Fibroblast of skin of back (primary cell): ENCODE measurements around the gene TXNDC8.
"Not testable (repeated sequence)": the region's sequence is repeated elsewhere in the genome, so short reads cannot be mapped to it uniquely, and the experiment has no call there.

ENCODE experiments used
- DNase-seq: peaks from one replicate; pipeline ENCODE4 v3.0.0-alpha.2; 2013

The TXNDC8 gene

GRCh38 chr9:110323818-110324217, 13.8 kb downstream of the TXNDC8 start:
- no peak for DNase-seq

- no peak for DNase-seq
These were observed 16.8 kb downstream of the TXNDC8 start for GRCh38 chr9:110320651-110321445.

GRCh38 chr9:110319781-110320492, 17.7 kb downstream of the TXNDC8 start:
- no peak for DNase-seq

GRCh38 chr9:110317911-110318310, 19.8 kb downstream of the TXNDC8 start:
- DNase-seq = no peak

- DNase-seq = no peak
These were observed 21.2 kb downstream of the TXNDC8 start for GRCh38 chr9:110316261-110317075.

GRCh38 chr9:110311978-110312377, 25.7 kb downstream of the TXNDC8 start:
- DNase-seq = not testable (repeated sequence)

GRCh38 chr9:110309681-110310080, 28.0 kb downstream of the TXNDC8 start:
- DNase-seq = no peak

- no peak for DNase-seq
These were observed 29.0 kb downstream of the TXNDC8 start for GRCh38 chr9:110308633-110309038.

GRCh38 chr9:110307191-110307590, 30.5 kb downstream of the TXNDC8 start:
- no peak for DNase-seq

GRCh38 chr9:110303133-110303532, 34.5 kb downstream of the TXNDC8 start:
- DNase-seq = peak; percentile 15

- DNase-seq = no peak
These were observed 39.5 kb downstream of the TXNDC8 start for GRCh38 chr9:110298043-110298605.

- no peak for DNase-seq
These were observed 44.4 kb downstream of the TXNDC8 start for GRCh38 chr9:110293248-110293647.

GRCh38 chr9:110291921-110292557, 45.6 kb downstream of the TXNDC8 start:
- DNase-seq = no peak

GRCh38 chr9:110290001-110290400, 47.7 kb downstream of the TXNDC8 start:
- DNase-seq = no peak

- no peak for DNase-seq
These were observed 49.2 kb downstream of the TXNDC8 start for GRCh38 chr9:110288503-110288902.

GRCh38 chr9:110287289-110287680, 50.4 kb downstream of the TXNDC8 start:
- DNase-seq = no peak

GRCh38 chr9:110284211-110284844, 53.3 kb downstream of the TXNDC8 start:
- DNase-seq = no peak

GRCh38 chr9:110283751-110284150, 53.9 kb downstream of the TXNDC8 start:
- no peak for DNase-seq

- DNase-seq = no peak
These were observed 55.0 kb downstream of the TXNDC8 start for GRCh38 chr9:110282739-110283081.

- no peak for DNase-seq
These were observed 55.5 kb downstream of the TXNDC8 start for GRCh38 chr9:110282018-110282738.

GRCh38 chr9:110278080-110278707, 59.5 kb downstream of the TXNDC8 start:
- DNase-seq = peak; percentile 22
